ENCODE measurements around the gene TMEM51. TPM values are rescaled to one million over a fixed set of nuclear protein-coding genes. Genes with fewer than 3 reads are reported as not detected.

The TMEM51 gene
- polyA plus RNA-seq, 1 donor from 2014 or later: not detected

DNA sequence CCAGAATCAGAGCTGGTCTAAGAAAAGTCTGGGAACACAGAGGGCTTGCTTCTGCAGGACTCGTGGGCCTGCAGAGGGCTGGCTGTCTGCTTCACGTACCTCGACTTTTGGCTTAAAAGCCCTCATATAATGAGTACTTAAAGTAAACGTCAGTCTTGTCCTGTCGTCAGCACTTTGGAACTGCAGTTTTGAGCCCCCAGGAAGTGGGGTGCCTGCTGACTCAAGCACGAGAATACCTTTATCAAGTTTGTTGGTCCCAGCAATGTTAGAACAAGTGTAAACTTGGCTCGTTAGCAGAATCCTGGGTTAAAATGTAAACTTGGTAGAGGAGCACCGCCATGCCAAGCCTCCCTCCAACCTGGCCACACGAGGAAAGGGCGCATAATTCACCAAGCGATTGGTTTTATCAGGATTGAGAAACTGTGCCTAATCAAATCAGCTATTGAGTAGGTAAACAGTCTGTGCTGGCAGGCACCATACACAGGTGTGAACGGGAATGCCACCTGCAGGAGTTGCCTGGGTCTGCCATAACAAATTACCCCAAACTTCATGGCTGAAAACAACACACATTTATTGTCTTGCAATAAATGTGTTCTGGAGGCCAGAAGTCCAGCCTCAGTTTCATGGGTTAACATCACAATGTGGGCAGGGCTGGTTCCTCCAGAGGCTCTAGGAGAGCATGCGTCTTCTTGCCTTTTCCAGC is 48.5 kb downstream of the TMEM51 start:
- Mint-ChIP-seq H3K27ac (no peak overlapping the region), H3K36me3 (no peaks in the 10 kb centered on the region), H3K4me1 (no peaks in the 10 kb centered on the region), H3K27me3 (peaks cover 8% of the 10 kb centered on the region), H3K9me3 (peaks cover 0 to 3% (median 0%) of the 10 kb centered on the region in 3 donors), H3K4me3 (no peak overlapping the region)

DNA sequence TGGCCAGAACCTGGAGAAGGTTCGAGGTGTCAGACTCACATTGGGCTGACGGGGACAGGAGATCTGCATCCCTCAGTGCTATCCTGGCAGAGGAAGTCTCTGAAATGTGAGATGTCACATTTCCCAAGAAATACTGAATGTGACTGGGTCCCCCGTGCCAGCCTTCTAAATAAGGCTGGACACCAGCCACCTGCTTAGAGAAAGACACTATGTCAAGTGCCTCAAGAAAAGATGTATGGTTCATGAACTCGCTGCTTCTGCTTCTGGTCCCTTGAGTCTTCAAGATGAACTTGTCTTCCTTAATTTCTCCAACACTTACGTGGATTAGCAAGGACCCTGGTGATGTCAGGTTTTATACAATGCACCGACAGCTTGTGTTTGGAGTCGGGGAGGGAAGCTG is 51.4 kb downstream of the TMEM51 start:
- H3K27ac Mint-ChIP-seq: no peak overlapping the region
- H3K36me3 Mint-ChIP-seq: no peaks in the 10 kb centered on the region
- peaks cover 19% of the 10 kb centered on the region for H3K27me3 Mint-ChIP-seq
- H3K9me3 Mint-ChIP-seq: peaks cover 0 to 5% (median 0%) of the 10 kb centered on the region in 3 donors
- no peaks in the 10 kb centered on the region for H3K4me1 Mint-ChIP-seq
- no peak overlapping the region for H3K4me3 Mint-ChIP-seq

DNA sequence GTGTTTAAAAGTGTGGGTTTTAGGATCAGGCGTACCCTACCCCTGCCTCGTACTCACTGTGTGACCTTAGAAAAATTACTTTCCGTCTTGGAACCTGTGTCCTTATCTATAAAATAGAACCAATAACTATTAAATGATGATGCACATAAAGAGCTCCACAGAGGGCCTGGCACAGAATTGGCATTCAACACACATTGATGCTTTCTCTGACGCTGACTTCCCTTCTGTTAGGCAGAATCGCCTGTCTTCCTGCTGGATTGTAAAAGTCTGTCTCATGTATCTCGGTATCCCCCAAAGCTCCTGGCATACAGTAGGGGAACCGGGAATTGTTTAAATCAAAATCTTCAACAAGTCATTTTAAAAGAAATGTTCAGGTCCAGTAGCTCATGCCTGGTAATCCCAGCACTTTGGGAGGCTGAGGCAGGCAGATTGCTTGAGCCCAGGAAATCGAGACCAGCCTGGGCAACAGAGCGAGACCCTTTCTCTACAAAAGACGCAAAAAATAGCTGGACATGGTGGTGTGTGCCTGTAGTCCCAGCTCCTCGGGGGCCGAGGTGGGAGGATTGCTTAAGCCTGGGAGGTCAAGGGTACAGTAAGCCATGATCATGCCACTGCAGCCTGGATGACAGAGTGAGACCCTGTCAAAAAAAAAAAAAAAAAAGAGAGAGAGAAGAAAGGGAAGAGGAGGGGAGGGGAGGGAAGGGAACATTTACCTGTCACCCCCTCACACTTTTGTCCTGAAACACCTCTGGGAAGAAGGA is 52.2 kb downstream of the TMEM51 start:
- peaks cover 21% of the 10 kb centered on the region for H3K27me3 Mint-ChIP-seq
- no peak overlapping the region for H3K27ac Mint-ChIP-seq

DNA sequence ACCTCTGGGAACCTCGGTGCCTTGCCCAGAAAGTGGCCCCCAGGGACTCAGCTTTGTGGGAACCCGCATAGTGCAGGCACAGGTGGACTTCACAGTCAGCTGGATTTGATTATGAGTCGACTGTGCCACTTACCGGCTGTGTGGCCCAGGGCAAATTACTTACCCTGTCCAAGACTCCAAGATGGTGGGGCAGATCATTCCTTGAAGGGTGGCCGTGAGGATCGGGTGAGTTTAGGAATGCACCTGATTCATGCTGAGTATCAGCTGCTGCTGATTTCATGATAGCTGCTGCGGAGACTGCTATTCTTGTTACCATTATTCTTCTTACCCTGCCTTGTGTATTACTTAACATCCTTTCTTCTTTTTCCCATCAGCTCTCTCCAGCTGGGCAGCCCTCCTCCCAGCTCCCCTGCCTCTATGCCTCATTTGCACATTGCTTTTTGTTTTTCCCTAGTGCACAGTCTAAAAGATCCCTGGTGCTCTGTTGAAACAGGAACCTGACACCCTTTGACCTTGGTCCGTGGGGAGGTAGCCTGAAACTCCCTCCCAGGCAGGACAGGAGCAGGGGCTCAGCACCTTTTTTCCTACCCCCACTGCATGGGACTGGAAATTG is 53.0 kb downstream of the TMEM51 start:
- Mint-ChIP-seq H3K4me1 (no peaks in the 10 kb centered on the region), H3K9me3 (peaks cover 0 to 5% (median 0%) of the 10 kb centered on the region in 3 donors), H3K4me3 (no peak overlapping the region), H3K27me3 (peaks cover 21% of the 10 kb centered on the region), H3K36me3 (no peaks in the 10 kb centered on the region), H3K27ac (no peak overlapping the region)

More for the DNA sequence above, 52.2 kb downstream of the TMEM51 start:
- no peaks in the 10 kb centered on the region for H3K36me3 Mint-ChIP-seq
- H3K9me3 Mint-ChIP-seq: peaks cover 0 to 5% (median 0%) of the 10 kb centered on the region in 3 donors
- H3K4me1 Mint-ChIP-seq: no peaks in the 10 kb centered on the region
- no peak overlapping the region for H3K4me3 Mint-ChIP-seq

DNA sequence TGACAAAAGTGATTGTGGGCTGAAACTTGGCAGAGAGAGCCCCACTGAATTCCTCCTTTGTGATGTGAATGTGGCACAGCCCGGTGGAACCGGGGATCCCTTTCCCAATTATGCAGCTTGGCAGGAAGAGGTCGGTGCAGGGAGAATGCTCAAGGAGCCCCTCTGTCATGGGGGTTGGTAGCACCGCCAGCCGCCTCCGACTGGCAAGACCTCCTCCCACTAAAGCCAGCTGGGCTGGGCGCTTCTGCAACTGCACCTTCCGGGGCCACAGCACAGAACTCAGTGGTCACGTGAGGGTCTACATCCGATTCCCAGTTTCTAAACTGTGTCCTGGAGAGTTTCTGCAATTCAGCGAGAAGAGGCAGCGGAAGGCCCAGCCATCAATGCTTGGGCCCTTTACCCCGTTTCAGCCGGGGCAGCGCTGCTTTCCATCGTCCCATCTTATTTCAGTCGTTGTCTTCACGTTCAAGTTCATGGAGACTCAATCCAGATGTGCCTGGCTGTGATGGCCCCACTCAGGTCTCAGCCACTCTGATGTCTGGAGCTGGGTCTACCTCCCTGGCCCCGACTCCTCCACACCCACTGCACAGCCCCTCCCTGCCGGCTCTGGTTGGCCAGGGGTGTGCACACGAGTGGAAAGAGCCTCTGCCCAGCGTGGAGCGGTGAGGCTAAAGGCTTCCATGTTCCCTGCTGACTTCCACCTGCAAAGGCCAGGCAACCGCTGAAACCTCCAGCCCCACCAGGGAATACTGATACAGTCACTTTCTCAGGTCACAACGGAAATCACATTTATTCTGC is 53.7 kb downstream of the TMEM51 start:
- no peak overlapping the region for H3K27ac Mint-ChIP-seq
- H3K4me1 Mint-ChIP-seq: no peaks in the 10 kb centered on the region
- H3K27me3 Mint-ChIP-seq: peaks cover 21% of the 10 kb centered on the region
- no peaks in the 10 kb centered on the region for H3K36me3 Mint-ChIP-seq
- peaks cover 0 to 5% (median 0%) of the 10 kb centered on the region in 3 donors for H3K9me3 Mint-ChIP-seq
- H3K4me3 Mint-ChIP-seq: no peak overlapping the region

DNA sequence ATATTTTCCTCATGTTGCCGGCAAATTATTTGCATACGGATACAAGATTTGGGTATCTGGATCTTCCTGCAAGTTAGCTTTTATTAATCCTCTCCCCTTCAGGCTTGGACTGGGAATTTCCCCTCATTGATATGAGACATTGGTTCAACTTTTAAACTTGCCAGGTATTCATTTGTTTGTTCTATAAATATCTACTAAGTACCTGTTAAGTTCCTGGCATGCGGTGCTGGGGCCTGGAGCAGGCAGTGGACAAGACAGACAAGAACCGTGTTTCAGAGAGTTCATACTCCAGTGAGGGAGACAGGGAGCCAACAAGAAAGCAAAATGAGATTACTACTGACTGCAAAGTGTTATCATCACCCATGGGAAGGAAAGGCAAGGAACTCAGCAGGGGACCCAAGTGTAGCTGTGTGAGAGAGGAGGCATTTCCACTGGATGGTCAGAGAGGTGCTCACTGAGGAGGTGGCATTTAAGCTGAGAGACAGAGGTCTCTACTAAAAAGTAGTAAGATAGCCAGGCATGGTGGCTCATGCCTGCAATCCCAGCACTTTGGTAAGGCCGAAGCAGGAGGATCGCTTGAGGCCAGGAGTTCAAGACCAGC is 54.4 kb downstream of the TMEM51 start:
- H3K4me1 Mint-ChIP-seq: no peaks in the 10 kb centered on the region
- H3K27me3 Mint-ChIP-seq: peaks cover 25% of the 10 kb centered on the region
- no peak overlapping the region for H3K27ac Mint-ChIP-seq
- H3K4me3 Mint-ChIP-seq: no peak overlapping the region
- peaks cover 0 to 5% (median 0%) of the 10 kb centered on the region in 3 donors for H3K9me3 Mint-ChIP-seq
- no peaks in the 10 kb centered on the region for H3K36me3 Mint-ChIP-seq

DNA sequence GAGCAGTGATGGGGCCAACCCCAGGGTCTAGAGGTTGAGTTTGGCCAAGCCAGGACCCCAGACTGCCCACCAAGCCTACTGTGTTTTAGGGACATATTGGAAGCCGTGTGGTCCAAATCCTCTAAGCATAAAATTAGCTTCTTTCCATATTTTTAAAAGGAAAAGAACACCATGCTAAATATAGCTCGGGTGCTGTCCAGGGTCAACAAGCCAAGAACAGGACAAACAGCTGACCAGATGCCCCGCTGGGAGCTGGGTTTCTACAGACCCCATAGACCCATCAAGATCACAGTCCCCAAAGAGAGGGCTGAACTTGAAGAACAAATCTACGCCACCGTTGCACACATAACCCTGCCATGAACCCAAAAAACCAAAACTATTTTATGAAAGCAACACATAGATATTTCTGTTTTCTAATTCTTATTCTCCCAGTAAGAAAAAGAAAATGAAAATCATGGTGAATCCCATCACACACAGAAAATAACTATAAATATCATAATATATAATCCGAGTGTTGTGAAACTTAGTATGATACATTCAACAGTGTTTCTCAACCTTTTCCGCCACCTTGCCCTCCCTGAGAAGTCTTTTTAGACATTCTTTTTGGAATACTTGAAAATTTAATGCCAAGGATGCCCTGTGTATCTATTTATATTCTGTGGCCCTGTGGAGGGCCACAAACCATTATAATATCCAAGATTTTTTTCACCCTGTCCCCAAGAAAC is 57.3 kb downstream of the TMEM51 start:
- Mint-ChIP-seq H3K4me3 (no peak overlapping the region), H3K27ac (no peak overlapping the region), H3K4me1 (no peaks in the 10 kb centered on the region), H3K27me3 (peaks cover 26% of the 10 kb centered on the region), H3K9me3 (peaks cover 0 to 5% (median 0%) of the 10 kb centered on the region in 3 donors), H3K36me3 (no peaks in the 10 kb centered on the region)

DNA sequence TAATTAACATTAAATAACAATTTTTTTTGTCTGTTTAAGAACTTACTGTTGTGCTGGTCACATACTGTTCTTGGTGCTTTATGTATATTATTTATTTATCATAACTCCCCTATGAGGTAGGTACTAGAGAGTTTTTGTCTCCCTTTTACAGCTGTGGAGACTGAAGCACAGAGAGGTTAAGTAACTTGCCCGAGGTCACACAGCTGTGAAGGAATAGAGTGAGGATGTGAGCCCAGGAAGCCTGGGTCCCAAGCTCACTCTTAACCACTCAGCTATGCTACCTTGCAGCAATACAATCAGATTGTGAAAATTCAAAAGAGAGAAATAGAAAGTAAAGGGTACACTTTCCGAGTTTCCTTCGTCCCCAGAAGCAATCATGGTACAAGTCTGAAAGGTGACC is 57.9 kb downstream of the TMEM51 start:
- Mint-ChIP-seq H3K27me3 (peaks cover 26% of the 10 kb centered on the region), H3K4me1 (no peaks in the 10 kb centered on the region), H3K4me3 (no peak overlapping the region), H3K9me3 (peaks cover 0 to 5% (median 0%) of the 10 kb centered on the region in 3 donors), H3K36me3 (no peaks in the 10 kb centered on the region), H3K27ac (no peak overlapping the region)

DNA sequence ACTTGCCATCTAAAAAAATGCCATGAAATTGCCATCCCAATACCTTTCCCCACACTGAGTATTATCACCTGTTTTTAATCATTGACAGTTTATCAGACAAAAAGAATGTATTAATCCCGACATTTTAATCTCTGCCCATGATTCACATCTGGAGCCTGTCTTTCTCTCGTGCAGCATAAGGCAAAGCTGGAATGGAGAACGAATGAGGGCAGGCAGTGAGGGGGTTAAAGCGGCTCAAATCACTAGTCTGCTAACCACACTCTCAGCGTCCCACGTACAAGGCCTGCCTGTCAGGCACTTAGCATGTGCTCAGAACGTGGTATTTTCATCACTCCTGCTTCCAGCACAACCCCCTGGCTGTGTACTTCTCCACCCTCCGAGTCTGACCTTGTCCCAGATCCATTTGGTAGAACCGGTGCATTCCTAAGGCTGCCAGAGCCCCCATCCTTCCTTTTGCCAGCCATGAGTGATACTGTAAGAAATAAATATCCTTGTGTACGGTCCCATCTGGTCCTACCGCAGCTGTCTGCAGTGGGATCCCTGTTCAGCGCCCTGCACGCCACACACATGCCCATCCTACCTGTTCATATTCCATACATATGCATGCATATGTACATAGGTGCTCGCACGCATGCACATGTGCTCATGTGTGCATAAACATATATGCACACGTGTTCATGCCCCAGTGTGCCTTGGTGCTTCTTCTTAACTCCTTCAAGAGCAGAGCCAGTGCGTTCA is 58.8 kb downstream of the TMEM51 start:
- H3K4me1 Mint-ChIP-seq: no peaks in the 10 kb centered on the region
- no peak overlapping the region for H3K27ac Mint-ChIP-seq
- H3K9me3 Mint-ChIP-seq: peaks cover 0 to 3% (median 0%) of the 10 kb centered on the region in 3 donors
- peaks cover 19% of the 10 kb centered on the region for H3K27me3 Mint-ChIP-seq
- no peak overlapping the region for H3K4me3 Mint-ChIP-seq
- H3K36me3 Mint-ChIP-seq: no peaks in the 10 kb centered on the region

DNA sequence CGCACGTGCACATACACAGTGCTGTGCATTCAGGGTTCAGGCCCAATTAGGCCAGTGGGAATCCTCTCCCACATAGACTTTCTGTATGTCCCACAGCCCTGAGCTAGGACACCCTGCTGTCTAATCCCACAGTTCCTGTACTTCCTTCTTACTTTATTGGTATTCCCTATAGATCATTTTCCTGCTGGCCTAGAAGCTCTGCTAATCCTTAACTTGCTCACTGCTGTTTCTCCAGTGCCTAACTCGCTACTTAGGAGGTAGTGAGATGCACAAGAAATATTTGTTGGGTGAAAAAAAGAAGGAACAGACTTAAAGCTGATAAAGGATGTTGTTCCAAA is 59.4 kb downstream of the TMEM51 start:
- H3K4me3 Mint-ChIP-seq: no peak overlapping the region
- no peaks in the 10 kb centered on the region for H3K36me3 Mint-ChIP-seq
- H3K4me1 Mint-ChIP-seq: no peaks in the 10 kb centered on the region
- H3K9me3 Mint-ChIP-seq: peaks cover 0 to 3% (median 0%) of the 10 kb centered on the region in 3 donors
- no peak overlapping the region for H3K27ac Mint-ChIP-seq
- peaks cover 16% of the 10 kb centered on the region for H3K27me3 Mint-ChIP-seq

DNA sequence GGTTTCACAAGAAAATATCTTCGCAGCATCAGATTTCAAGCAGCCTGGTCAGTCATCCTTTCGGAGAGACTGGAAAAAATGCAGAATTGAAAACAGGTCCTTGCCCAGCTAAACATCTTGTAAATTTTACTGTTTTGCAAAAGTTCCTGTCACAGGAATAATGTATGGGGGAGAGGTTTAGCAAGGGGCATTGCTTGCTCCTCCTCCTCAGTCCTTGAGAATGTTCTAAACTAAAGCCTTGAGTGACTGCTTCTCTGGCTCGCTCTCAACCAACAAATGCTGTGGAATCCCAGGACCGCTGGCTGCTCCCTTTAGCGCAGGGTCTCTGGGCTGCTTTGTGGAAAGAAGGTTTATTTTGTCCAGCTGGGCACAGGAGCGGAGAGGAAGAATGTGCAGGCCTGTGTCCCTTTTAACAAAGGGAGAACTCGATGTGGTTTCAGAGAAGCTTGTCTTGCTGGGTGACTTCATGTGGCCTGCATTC is 59.8 kb downstream of the TMEM51 start:
- Mint-ChIP-seq H3K27ac (no peak overlapping the region), H3K9me3 (peaks cover 0 to 3% (median 0%) of the 10 kb centered on the region in 3 donors), H3K4me3 (no peak overlapping the region), H3K27me3 (peaks cover 15% of the 10 kb centered on the region), H3K36me3 (no peaks in the 10 kb centered on the region), H3K4me1 (no peaks in the 10 kb centered on the region)

DNA sequence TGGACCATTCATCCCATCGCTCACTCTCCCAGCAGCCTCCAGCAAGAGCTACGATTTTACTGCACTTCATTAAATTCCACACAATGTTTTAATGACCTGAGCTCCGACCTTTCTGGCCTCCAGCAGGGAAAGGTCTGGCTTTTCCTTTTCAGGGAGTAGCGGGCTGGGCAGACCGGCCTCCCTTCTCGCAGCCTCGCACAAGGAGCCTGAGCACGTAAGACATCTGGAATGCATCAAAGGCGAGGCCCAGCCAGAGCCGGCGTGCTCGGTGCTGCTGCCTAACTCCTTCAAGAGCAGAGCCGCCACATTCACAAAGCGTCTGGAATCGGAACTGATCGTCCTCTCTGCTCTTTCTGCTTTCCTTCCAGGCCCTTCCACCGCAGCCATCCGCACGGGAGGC is 61.0 kb downstream of the TMEM51 start:
- Mint-ChIP-seq H3K9me3 (peaks cover 0 to 5% (median 0%) of the 10 kb centered on the region in 3 donors), H3K36me3 (no peaks in the 10 kb centered on the region), H3K27ac (no peak overlapping the region), H3K27me3 (peaks cover 12% of the 10 kb centered on the region), H3K4me1 (no peaks in the 10 kb centered on the region), H3K4me3 (no peak overlapping the region)

DNA sequence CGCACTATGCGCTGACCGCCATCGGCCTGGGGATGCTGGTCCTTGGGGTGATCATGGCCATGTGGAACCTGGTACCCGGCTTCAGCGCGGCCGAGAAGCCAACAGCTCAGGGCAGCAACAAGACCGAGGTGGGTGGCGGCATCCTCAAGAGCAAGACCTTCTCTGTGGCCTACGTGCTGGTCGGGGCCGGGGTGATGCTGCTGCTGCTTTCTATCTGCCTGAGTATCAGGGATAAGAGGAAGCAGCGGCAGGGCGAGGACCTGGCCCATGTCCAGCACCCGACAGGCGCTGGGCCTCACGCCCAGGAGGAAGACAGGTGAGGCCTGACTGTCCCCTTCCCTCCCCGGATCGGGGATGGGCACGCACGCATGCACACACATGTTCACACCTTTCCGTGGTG is 61.6 kb downstream of the TMEM51 start:
- Mint-ChIP-seq H3K27ac (no peak overlapping the region), H3K27me3 (peaks cover 12% of the 10 kb centered on the region), H3K4me1 (no peaks in the 10 kb centered on the region), H3K9me3 (peaks cover 0 to 5% (median 0%) of the 10 kb centered on the region in 3 donors), H3K36me3 (no peaks in the 10 kb centered on the region), H3K4me3 (no peak overlapping the region)

Data from IgD-negative memory B cell (primary cell).